ENCODE measurements around the gene MLLT11. TPM values are rescaled to one million over a fixed set of nuclear protein-coding genes. Genes with fewer than 3 reads are reported as not detected.

MLLT11 gene, protein sequence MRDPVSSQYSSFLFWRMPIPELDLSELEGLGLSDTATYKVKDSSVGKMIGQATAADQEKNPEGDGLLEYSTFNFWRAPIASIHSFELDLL
- total RNA-seq: 1 to 10 TPM in 2 of 4 donors, under 1 TPM in 2; 0.46 to 1.6 (median 1.2) TPM

DNA sequence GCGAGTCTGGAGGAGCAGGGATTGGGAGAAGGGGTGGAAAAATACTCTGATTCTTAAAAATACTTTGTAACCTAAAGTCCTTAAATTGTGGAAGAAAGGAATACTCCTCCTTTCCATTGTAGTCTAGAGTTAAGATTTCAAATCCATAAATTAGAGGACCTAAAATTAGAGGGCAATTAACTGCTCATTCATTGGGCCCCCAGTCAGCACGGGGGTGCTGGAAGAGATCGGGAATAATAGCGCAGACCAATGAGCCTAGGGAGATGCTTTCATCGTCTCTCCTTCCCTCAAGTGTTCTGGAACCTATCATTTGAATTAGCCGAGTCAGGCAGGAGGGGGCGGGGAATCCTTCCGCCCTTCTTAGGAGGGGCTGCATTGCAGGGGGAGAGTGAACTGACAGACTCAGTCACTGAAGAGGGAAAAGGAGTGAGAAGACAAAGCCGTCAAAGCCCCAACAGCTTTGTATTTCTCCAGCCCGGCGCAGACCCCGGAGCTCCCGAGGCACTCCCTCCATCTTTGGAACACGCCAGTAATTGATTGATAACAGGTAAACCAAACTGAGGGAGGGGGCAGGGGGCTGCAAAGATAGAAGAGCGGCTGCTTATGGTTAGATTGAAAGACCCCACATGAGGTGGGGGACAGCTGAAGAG lies at the start of gene MLLT11:
Gene MLLT11, plus strand, starts transcription at position 391 of the 650 bp plus-strand sequence. CDS start 6,828 bp downstream, outside the sequence.
- no peaks in the 10 kb centered on the region for H3K27me3 ChIP-seq
- no peaks in the 10 kb centered on the region for H3K9me3 ChIP-seq
- TF ChIP-seq, protein P1, sequence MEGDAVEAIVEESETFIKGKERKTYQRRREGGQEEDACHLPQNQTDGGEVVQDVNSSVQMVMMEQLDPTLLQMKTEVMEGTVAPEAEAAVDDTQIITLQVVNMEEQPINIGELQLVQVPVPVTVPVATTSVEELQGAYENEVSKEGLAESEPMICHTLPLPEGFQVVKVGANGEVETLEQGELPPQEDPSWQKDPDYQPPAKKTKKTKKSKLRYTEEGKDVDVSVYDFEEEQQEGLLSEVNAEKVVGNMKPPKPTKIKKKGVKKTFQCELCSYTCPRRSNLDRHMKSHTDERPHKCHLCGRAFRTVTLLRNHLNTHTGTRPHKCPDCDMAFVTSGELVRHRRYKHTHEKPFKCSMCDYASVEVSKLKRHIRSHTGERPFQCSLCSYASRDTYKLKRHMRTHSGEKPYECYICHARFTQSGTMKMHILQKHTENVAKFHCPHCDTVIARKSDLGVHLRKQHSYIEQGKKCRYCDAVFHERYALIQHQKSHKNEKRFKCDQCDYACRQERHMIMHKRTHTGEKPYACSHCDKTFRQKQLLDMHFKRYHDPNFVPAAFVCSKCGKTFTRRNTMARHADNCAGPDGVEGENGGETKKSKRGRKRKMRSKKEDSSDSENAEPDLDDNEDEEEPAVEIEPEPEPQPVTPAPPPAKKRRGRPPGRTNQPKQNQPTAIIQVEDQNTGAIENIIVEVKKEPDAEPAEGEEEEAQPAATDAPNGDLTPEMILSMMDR (IDR thresholded peaks at IDR 0.05): no peak
- no peak for TF ChIP-seq POLR2A (IDR thresholded peaks at IDR 0.05)
- intact Hi-C loops (cut with DNase I): no loop called here
- peak within 1 kb of the TSS; percentile 84 to 97 (median 96) for H3K4me3 ChIP-seq (replicated peaks in 1 of 3)
- H3K36me3 ChIP-seq: peaks cover 5 to 8% of the 10 kb centered on the region in 2 donors
- peaks cover 32 to 33% of the 10 kb centered on the region in 2 donors for H3K4me1 ChIP-seq
- WGBS, 2 donors: 2 to 7% methylated on average over 15 of the region's 15 CpGs
- peak within 1 kb of the TSS; percentile 82 to 98 (median 91) for H3K27ac ChIP-seq
- peak; percentile 29 to 35 for DNase-seq

GRCh38 chr1:151011154-151011850 lies 48.9 kb upstream of the MLLT11 start:
- intact Hi-C loops (cut with DNase I): no loop called here
- TF ChIP-seq, protein P1 (IDR thresholded peaks at IDR 0.05): no peak
- TF ChIP-seq POLR2A (IDR thresholded peaks at IDR 0.05): peak in 1 of 2 donors; percentile 69
- no peaks in the 10 kb centered on the region for H3K36me3 ChIP-seq
- 24 to 31% methylated on average over 4 of the region's 4 CpGs for WGBS, 2 donors
- peak overlapping the region; percentile 94 to 98 (median 96) for H3K27ac ChIP-seq
- H3K27me3 ChIP-seq: no peaks in the 10 kb centered on the region
- no peak overlapping the region for H3K4me3 ChIP-seq (replicated peaks in 1 of 3)
- H3K4me1 ChIP-seq: peaks cover 59 to 60% of the 10 kb centered on the region in 2 donors
- no peaks in the 10 kb centered on the region for H3K9me3 ChIP-seq
- peak; percentile 86 to 91 for DNase-seq

- peaks cover 0 to 3% of the 10 kb centered on the region in 2 donors for H3K36me3 ChIP-seq
- intact Hi-C loops (cut with DNase I): no loop called here
- H3K27me3 ChIP-seq: no peaks in the 10 kb centered on the region
- WGBS, 2 donors: 76% methylated on average over 14 of the region's 14 CpGs
- no peak overlapping the region for H3K4me3 ChIP-seq (replicated peaks in 1 of 3)
- peak; percentile 44 to 60 for DNase-seq
- H3K27ac ChIP-seq: peak overlapping the region; percentile 94 to 98 (median 96)
- no peak for TF ChIP-seq POLR2A (IDR thresholded peaks at IDR 0.05)
- TF ChIP-seq, protein P1 (IDR thresholded peaks at IDR 0.05): no peak
- H3K9me3 ChIP-seq: no peaks in the 10 kb centered on the region
- H3K4me1 ChIP-seq: peaks cover 49% of the 10 kb centered on the region in 2 donors
These were observed 47.3 kb upstream of the MLLT11 start for GRCh38 chr1:151012684-151013471.

DNA sequence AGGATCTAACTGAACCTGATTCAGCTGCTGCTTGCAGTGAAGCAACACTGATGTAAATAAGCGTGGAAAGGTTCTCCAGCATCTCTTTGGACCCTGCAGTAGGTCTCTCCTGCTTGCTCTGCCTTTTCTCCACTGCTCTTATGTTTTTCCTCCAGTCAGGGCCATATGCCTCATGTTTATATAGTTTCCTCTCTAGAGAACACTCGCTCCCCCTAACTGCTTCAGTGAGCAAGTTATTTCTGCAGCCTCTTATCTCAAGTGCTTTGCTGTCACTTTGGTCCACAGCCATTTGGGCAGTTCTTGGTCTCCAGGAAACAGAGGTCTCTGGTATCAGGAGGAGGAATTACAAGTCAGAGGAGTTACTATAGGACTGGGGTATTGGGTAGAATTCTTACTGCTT lies 46.7 kb upstream of the MLLT11 start:
- Histone ChIP-seq H3K4me3 (replicated peaks in 1 of 3) (no peak overlapping the region), H3K36me3 (peaks cover 0 to 8% of the 10 kb centered on the region in 2 donors), H3K9me3 (no peaks in the 10 kb centered on the region), H3K27me3 (no peaks in the 10 kb centered on the region), H3K27ac (peak overlapping the region; percentile 94 to 98 (median 96)), H3K4me1 (peaks cover 48 to 49% of the 10 kb centered on the region in 2 donors)
- intact Hi-C loops (cut with DNase I): no loop called here
- peak; percentile 84 for DNase-seq
- 31 to 37% methylated on average over 2 of the region's 2 CpGs for WGBS, 2 donors
- peak in 1 of 2 donors; percentile 90 for TF ChIP-seq POLR2A (IDR thresholded peaks at IDR 0.05)
- TF ChIP-seq, protein P1 (IDR thresholded peaks at IDR 0.05): no peak

Measured in thyroid gland (tissue), 4 donors.